IMR-90 (cell line): ENCODE data around the gene UBR4.

Experiments used
- BHLHE40 ChIP-seq: fragments of 150-350 bp; IDR thresholded peaks from 2 replicates; pipeline ENCODE4 v1.6.1; 2016; ENCODE audit warnings: mild to moderate bottlenecking, low read depth, low read length
- CTCF ChIP-seq: conservative IDR thresholded peaks from 2 replicates; pipeline ENCODE4 v1.5.1; 2012; ENCODE audit warnings: mild to moderate bottlenecking, low read depth, low read length, improper control_type of control experiment
- MXI1 ChIP-seq: IDR thresholded peaks from 2 replicates; pipeline ENCODE4 v1.6.1; 2012; ENCODE audit warnings: low read depth, mild to moderate bottlenecking, low read length, moderate library complexity, borderline replicate concordance
- POLR2A ChIP-seq: IDR thresholded peaks from 2 replicates; pipeline ENCODE4 v1.6.1; 2012; ENCODE audit warnings: mild to moderate bottlenecking, low read depth, low read length
- RAD21 ChIP-seq: IDR thresholded peaks from 2 replicates; pipeline ENCODE4 v1.6.1; 2012; ENCODE audit warnings: low read length, improper control_type of control experiment
- RCOR1 ChIP-seq: IDR thresholded peaks from 2 replicates; pipeline ENCODE4 v1.6.1; 2012; ENCODE audit warnings: mild to moderate bottlenecking, low read length, improper control_type of control experiment; ENCODE audit not compliant: insufficient replicate concordance

GRCh38 chr1:19205845-19206244 lies 4.2 kb downstream of the UBR4 start:
- TF ChIP-seq RCOR1 (no peak), CTCF (no peak), POLR2A (no peak), BHLHE40 (no peak), MXI1 (no peak), RAD21 (no peak)
